Umbilical cord (tissue), 2 donors: ENCODE results near the gene IZUMO1. TPM values are rescaled to one million over a fixed set of nuclear protein-coding genes. Genes with fewer than 3 reads are reported as not detected.
"Not testable (repeated sequence)": the region's sequence is repeated elsewhere in the genome, so short reads cannot be mapped to it uniquely, and the experiment has no call there.

Source experiments
- DNase-seq: peaks from one replicate; pipeline ENCODE4 v3.0.0-alpha.2; 2015; ENCODE audit warnings: low spot score
- total RNA-seq: library from RNA; depleted of rRNA; stranded (reverse); fragments of >200 nt; gene quantifications from one replicate; pipeline ENCODE4 v1.2.3, GENCODE V29; 2014; ENCODE audit warnings: low replicate concordance; ENCODE audit not compliant: insufficient read depth

The IZUMO1 gene
- total RNA-seq, 1 donor from 2014 or later: not detected

- peak; percentile 86 for DNase-seq
Measured at GRCh38 chr19:48738557-48739403, 7.9 kb downstream of the IZUMO1 start.

- no peak for DNase-seq
Measured at GRCh38 chr19:48737360-48737998, 9.2 kb downstream of the IZUMO1 start.

- DNase-seq: peak; percentile 64
Measured at GRCh38 chr19:48735031-48735615, 11.6 kb downstream of the IZUMO1 start.

- DNase-seq: no peak
Measured at GRCh38 chr19:48734625-48735024, 12.1 kb downstream of the IZUMO1 start.

GRCh38 chr19:48731452-48731851 is 15.3 kb downstream of the IZUMO1 start:
- no peak for DNase-seq

GRCh38 chr19:48728911-48729664 is 17.6 kb downstream of the IZUMO1 start:
- no peak for DNase-seq

- DNase-seq: no peak
Measured at GRCh38 chr19:48726556-48726955, 20.2 kb downstream of the IZUMO1 start.

GRCh38 chr19:48724796-48725753 is 21.6 kb downstream of the IZUMO1 start:
- peak; percentile 78 for DNase-seq

- no peak for DNase-seq
Measured at GRCh38 chr19:48722196-48722708, 24.5 kb downstream of the IZUMO1 start.

GRCh38 chr19:48720613-48721296 is 26.0 kb downstream of the IZUMO1 start:
- peak; percentile 100 for DNase-seq

- DNase-seq: no peak
Measured at GRCh38 chr19:48720251-48720612, 26.5 kb downstream of the IZUMO1 start.

- DNase-seq: no peak
Measured at GRCh38 chr19:48719263-48720171, 27.2 kb downstream of the IZUMO1 start, which contains the start of gene MAMSTR. Gene MAMSTR (minus strand): TSS chr19:48719725. CDS start chr19:48719031, 694 bp downstream.

GRCh38 chr19:48718711-48719231 is 27.9 kb downstream of the IZUMO1 start:
- DNase-seq: no peak

GRCh38 chr19:48718106-48718505 is 28.6 kb downstream of the IZUMO1 start:
- not testable (repeated sequence) for DNase-seq

- DNase-seq: peak; percentile 94
Measured at GRCh38 chr19:48716562-48717291, 30.0 kb downstream of the IZUMO1 start.

- peak; percentile 83 for DNase-seq
Measured at GRCh38 chr19:48715681-48716171, 31.0 kb downstream of the IZUMO1 start.
